MM.1S (cell line): Measurements from ENCODE around the gene ZSWIM9.

ENCODE experiments used
- DNase-seq: peaks from one replicate; pipeline ENCODE4 v3.0.0-alpha.2; 2015
- H2AFZ ChIP-seq: fragments of 300-600 bp; sonication (generic); 2 replicates; pipeline ENCODE4 v1.6.0; 2016; ENCODE audit warnings: antibody characterized with exemption, low read length
- H3F3A ChIP-seq: fragments of 300-600 bp; sonication (generic); 2 replicates; pipeline ENCODE4 v1.6.1; 2016; ENCODE audit warnings: mild to moderate bottlenecking, antibody characterized with exemption, low read length, moderate library complexity, mixed read lengths; ENCODE audit not compliant: insufficient read depth
- H3K27ac ChIP-seq: fragments of 300-600 bp; sonication (generic); 2 replicates; pipeline ENCODE4 v1.5.1; 2016; ENCODE audit warnings: mild to moderate bottlenecking, low read length
- H3K27me3 ChIP-seq: fragments of 300-600 bp; sonication (generic); replicated peaks from 2 replicates; pipeline ENCODE4 v1.6.0; 2016; ENCODE audit warnings: low read length; ENCODE audit not compliant: insufficient read depth
- H3K36me3 ChIP-seq: fragments of 300-600 bp; sonication (generic); replicated peaks from 2 replicates; pipeline ENCODE4 v1.6.1; 2016; ENCODE audit warnings: mild to moderate bottlenecking, low read length, mixed read lengths; ENCODE audit not compliant: insufficient read depth
- H3K4me1 ChIP-seq: fragments of 300-600 bp; sonication (generic); 2 replicates; pipeline ENCODE4 v1.6.1; 2016; ENCODE audit warnings: low read length, mixed read lengths
- H3K4me2 ChIP-seq: fragments of 300-600 bp; sonication (generic); 2 replicates; pipeline ENCODE4 v1.6.0; 2016; ENCODE audit warnings: low read depth, low read length
- H3K4me3 ChIP-seq: fragments of 300-600 bp; sonication (generic); 2 replicates; pipeline ENCODE4 v1.5.1; 2016; ENCODE audit warnings: low read length, mixed read lengths
- H3K79me2 ChIP-seq: fragments of 300-600 bp; sonication (generic); 2 replicates; pipeline ENCODE4 v1.6.1; 2016; ENCODE audit warnings: mixed run types, low read length, mixed read lengths
- H3K9ac ChIP-seq: fragments of 300-600 bp; sonication (generic); 2 replicates; pipeline ENCODE4 v1.6.1; 2016; ENCODE audit warnings: low read length, mixed read lengths
- H3K9me2 ChIP-seq: fragments of 300-600 bp; sonication (generic); replicated peaks from 2 replicates; pipeline ENCODE4 v1.6.1; 2016; ENCODE audit warnings: mild to moderate bottlenecking, low read length, mixed read lengths; ENCODE audit not compliant: insufficient read depth
- H3K9me3 ChIP-seq: fragments of 300-600 bp; sonication (generic); replicated peaks from 2 replicates; pipeline ENCODE4 v1.6.1; 2016; ENCODE audit warnings: mild to moderate bottlenecking, low read length, mixed read lengths; ENCODE audit not compliant: insufficient read depth
- H4K20me1 ChIP-seq: fragments of 300-600 bp; sonication (generic); 2 replicates; pipeline ENCODE4 v1.6.1; 2016; ENCODE audit warnings: mild to moderate bottlenecking, low read length, moderate library complexity, mixed read lengths; ENCODE audit not compliant: insufficient read depth
- CTCF ChIP-seq: fragments of 300-600 bp; sonication (generic); IDR thresholded peaks from 2 replicates; pipeline ENCODE4 v1.5.1; 2016; ENCODE audit warnings: antibody characterized with exemption, low read length, mixed read lengths
- EZH2 ChIP-seq: fragments of 300-600 bp; sonication (generic); optimal IDR thresholded peaks from 2 replicates; pipeline ENCODE3; 2017; ENCODE audit warnings: low read depth, mild to moderate bottlenecking, antibody characterized with exemption, low read length, mixed read lengths
- EZH2phosphoT487 ChIP-seq: fragments of 300-600 bp; sonication (generic); IDR thresholded peaks from 2 replicates; pipeline ENCODE4 v1.6.1; 2018; ENCODE audit warnings: antibody characterized with exemption, low read length

The ZSWIM9 gene

DNA sequence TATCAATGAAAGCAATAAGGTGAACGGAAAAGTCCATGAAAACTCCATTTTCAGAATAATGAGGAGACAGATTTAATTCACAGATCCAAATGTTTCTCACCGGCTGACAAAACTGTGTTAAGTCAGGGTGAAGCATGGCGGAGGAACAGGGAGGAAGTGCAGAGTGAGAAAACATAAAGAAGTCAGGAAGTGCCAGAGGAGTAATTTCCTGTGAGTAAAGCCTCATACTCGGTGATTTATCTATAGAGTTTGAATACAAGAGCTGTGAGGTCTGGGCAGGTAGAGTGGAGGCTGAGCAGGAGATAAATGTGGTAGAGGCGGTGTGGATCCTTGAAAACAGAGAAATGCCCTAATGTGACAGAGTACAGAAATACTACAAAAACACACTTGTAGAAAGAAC, 73.8 kb downstream of the ZSWIM9 start:
- H3K4me3 ChIP-seq: no peak overlapping the region
- no peak overlapping the region for H3K4me2 ChIP-seq
- no peak overlapping the region for H3K9ac ChIP-seq
- no peaks in the 10 kb centered on the region for H3K9me2 ChIP-seq
- 0 out of 2 replicates have a peak, but pooled peaks cover 3% of the 10 kb centered on the region for H3K36me3 ChIP-seq
- no peaks in the 10 kb centered on the region for H3K27me3 ChIP-seq
- peaks cover 5% of the 10 kb centered on the region for H3F3A ChIP-seq
- no peak for DNase-seq
- no peaks in the 10 kb centered on the region for H3K4me1 ChIP-seq
- no peak overlapping the region for H3K27ac ChIP-seq
- H3K9me3 ChIP-seq: no peaks in the 10 kb centered on the region
- TF ChIP-seq CTCF (no peak), EZH2phosphoT487 (no peak), EZH2 (no peak)
- H4K20me1 ChIP-seq: no peaks in the 10 kb centered on the region
- no peak overlapping the region for H2AFZ ChIP-seq
- peaks cover 8% of the 10 kb centered on the region; the same call in 1 of the 2 replicates for H3K79me2 ChIP-seq

GRCh38 chr19:48246101-48246500, 75.6 kb downstream of the ZSWIM9 start:
- Histone ChIP-seq H4K20me1 (no peaks in the 10 kb centered on the region), H3K27me3 (no peaks in the 10 kb centered on the region), H3K36me3 (0 out of 2 replicates have a peak, but pooled peaks cover 3% of the 10 kb centered on the region), H2AFZ (no peak overlapping the region), H3K9ac (no peak overlapping the region), H3F3A (peaks cover 10% of the 10 kb centered on the region), H3K4me3 (no peak overlapping the region), H3K4me1 (no peaks in the 10 kb centered on the region), H3K79me2 (peaks cover 8% of the 10 kb centered on the region; the same call in 1 of the 2 replicates), H3K27ac (no peak overlapping the region), H3K9me3 (no peaks in the 10 kb centered on the region), H3K4me2 (no peak overlapping the region), H3K9me2 (no peaks in the 10 kb centered on the region)
- no peak for TF ChIP-seq EZH2
- no peak for TF ChIP-seq EZH2phosphoT487
- no peak for TF ChIP-seq CTCF
- DNase-seq: no peak

DNA sequence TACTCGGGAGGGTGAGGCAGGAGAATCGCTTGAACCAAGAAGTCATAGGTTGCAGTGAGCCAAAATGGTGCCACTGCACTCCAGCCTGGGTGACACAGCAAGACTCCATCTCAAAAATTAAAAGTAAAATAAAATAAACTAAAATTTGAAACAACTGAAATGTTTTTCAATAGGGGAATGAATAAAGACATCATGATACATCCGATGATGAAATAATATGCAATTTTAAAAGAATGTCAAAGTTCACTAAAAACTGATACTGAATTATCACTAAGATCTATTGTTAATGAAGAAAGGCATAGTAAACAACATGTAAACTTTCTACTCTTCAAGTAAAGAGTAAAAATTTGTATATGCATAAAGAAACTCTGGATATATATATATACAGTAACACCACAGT, 76.7 kb downstream of the ZSWIM9 start:
- no peak overlapping the region for H3K9ac ChIP-seq
- no peak overlapping the region for H3K27ac ChIP-seq
- no peaks in the 10 kb centered on the region for H4K20me1 ChIP-seq
- peaks cover 10% of the 10 kb centered on the region for H3F3A ChIP-seq
- 0 out of 2 replicates have a peak, but pooled peaks cover 3% of the 10 kb centered on the region for H3K36me3 ChIP-seq
- H3K9me2 ChIP-seq: no peaks in the 10 kb centered on the region
- H3K4me3 ChIP-seq: no peak overlapping the region
- TF ChIP-seq EZH2: no peak
- TF ChIP-seq EZH2phosphoT487: no peak
- no peak for TF ChIP-seq CTCF
- H3K27me3 ChIP-seq: no peaks in the 10 kb centered on the region
- DNase-seq: no peak
- H3K9me3 ChIP-seq: no peaks in the 10 kb centered on the region
- H3K4me2 ChIP-seq: no peak overlapping the region
- H3K4me1 ChIP-seq: no peaks in the 10 kb centered on the region
- no peak overlapping the region for H2AFZ ChIP-seq
- H3K79me2 ChIP-seq: peaks cover 8% of the 10 kb centered on the region; the same call in 1 of the 2 replicates
